ENCODE results near the gene ORMDL3. TPM values are rescaled to one million over a fixed set of nuclear protein-coding genes. Genes with fewer than 3 reads are reported as not detected.

The ORMDL3 gene
- total and polyA plus RNA-seq, 10 of the 15 experiments (the other 5 are each of a cell fraction or from before 2014, with no cell fraction given) = 8.8 to 98.1 (median 49.9) TPM

- TF ChIP-seq HSF1 (IDR thresholded peaks at IDR 0.05; ENCODE audit: low read depth, low read length) (no peak), MYB (IDR thresholded peaks at IDR 0.05; ENCODE audit: borderline replicate concordance, low read depth, low read length) (no peak), SMARCA5 (IDR thresholded peaks at IDR 0.05) (no peak), JUND (IDR thresholded peaks at IDR 0.05; ENCODE audit: low read depth, low read length) (no peak), WRNIP1 (IDR thresholded peaks at IDR 0.05; ENCODE audit: borderline replicate concordance, low read depth, low read length) (no peak), ATF2 (IDR thresholded peaks at IDR 0.05; ENCODE audit: low read length) (no peak), MEF2B (IDR thresholded peaks at IDR 0.05; ENCODE audit: partially characterized antibody, poor library complexity, severe bottlenecking) (no peak), PAX5 (IDR thresholded peaks at IDR 0.05; ENCODE audit: borderline replicate concordance, low read depth, low read length) (no peak), ELK1 (IDR thresholded peaks at IDR 0.05; ENCODE audit: low read depth, low read length) (no peak), RCOR1 (conservative IDR thresholded peaks at IDR 0.05; ENCODE audit: low read depth, low read length) (no peak)
Measured at GRCh38 chr17:39913989-39914388, 13.4 kb downstream of the ORMDL3 start (continued).

Measured in GM12878 (cell line).